Fibroblast of the aortic adventitia (primary cell): ENCODE results near the gene ATXN7L1. TPM values are rescaled to one million over a fixed set of nuclear protein-coding genes. Genes with fewer than 3 reads are reported as not detected.

Experiments
- DNase-seq: peaks from one replicate; pipeline ENCODE4 v3.0.0-alpha.2; 2010; ENCODE audit warnings: low read depth
- H3K4me3 ChIP-seq: 2 replicates; pipeline ENCODE4 v1.5.1; 2011; ENCODE audit warnings: low read depth, mild to moderate bottlenecking, control low read depth, low read length, moderate library complexity
- CTCF ChIP-seq: IDR thresholded peaks from 2 replicates; pipeline ENCODE4 v1.5.1; 2011; ENCODE audit warnings: mild to moderate bottlenecking, low read length, control low read depth, inconsistent platforms; ENCODE audit not compliant: insufficient read depth
- total RNA-seq: library from RNA; depleted of rRNA; stranded (reverse); fragments of >200 nt; gene quantifications from 2 replicates; pipeline ENCODE4 v1.2.3, GENCODE V29; 2012; ENCODE audit warnings: low replicate concordance

Gene ATXN7L1
- total RNA-seq, 1 donor: 13.8 TPM

- H3K4me3 ChIP-seq: no peak overlapping the region
- DNase-seq: peak; percentile 81
- peak; percentile 70 for TF ChIP-seq CTCF
These were observed 286.9 kb downstream of the ATXN7L1 start for GRCh38 chr7:105589356-105590077.

GRCh38 chr7:105587909-105588635 is 288.3 kb downstream of the ATXN7L1 start:
- H3K4me3 ChIP-seq: no peak overlapping the region
- DNase-seq: no peak
- TF ChIP-seq CTCF: no peak

GRCh38 chr7:105585850-105586500 is 290.4 kb downstream of the ATXN7L1 start:
- H3K4me3 ChIP-seq: no peak overlapping the region
- DNase-seq: no peak
- no peak for TF ChIP-seq CTCF

GRCh38 chr7:105584165-105584564 is 292.2 kb downstream of the ATXN7L1 start:
- TF ChIP-seq CTCF: no peak
- no peak overlapping the region for H3K4me3 ChIP-seq
- DNase-seq: no peak

GRCh38 chr7:105583061-105583460 is 293.3 kb downstream of the ATXN7L1 start:
- no peak for DNase-seq
- TF ChIP-seq CTCF: no peak
- no peak overlapping the region for H3K4me3 ChIP-seq

- TF ChIP-seq CTCF: peak; percentile 18
- peak within 1 kb of the TSS; percentile 57 for H3K4me3 ChIP-seq
- peak; percentile 30 for DNase-seq
These were observed 295.2 kb downstream of the ATXN7L1 start, which contains the start of gene EFCAB10 for GRCh38 chr7:105581066-105581811. TSS of gene EFCAB10 (minus strand) at chr7:105581493. CDS start at chr7:105581463, 30 bp downstream.
